Activated effector memory CD4-positive, alpha-beta T cell treated with Interleukin-2 at 50 U/mL for 16 hours (primary cell): ENCODE results near the gene SLC9A7.
A peak's percentile ranks its signal among the peaks of the same experiment; 100 is the strongest.

Experiments used
- DNase-seq: peaks from one replicate; pipeline ENCODE4 v3.0.0-alpha.2; 2020

SLC9A7 gene

GRCh38 chrX:46642145-46642544 is 116.8 kb downstream of the SLC9A7 start:
- no peak for DNase-seq

- no peak for DNase-seq
Observed at GRCh38 chrX:46637938-46638337, 121.0 kb downstream of the SLC9A7 start.

DNA sequence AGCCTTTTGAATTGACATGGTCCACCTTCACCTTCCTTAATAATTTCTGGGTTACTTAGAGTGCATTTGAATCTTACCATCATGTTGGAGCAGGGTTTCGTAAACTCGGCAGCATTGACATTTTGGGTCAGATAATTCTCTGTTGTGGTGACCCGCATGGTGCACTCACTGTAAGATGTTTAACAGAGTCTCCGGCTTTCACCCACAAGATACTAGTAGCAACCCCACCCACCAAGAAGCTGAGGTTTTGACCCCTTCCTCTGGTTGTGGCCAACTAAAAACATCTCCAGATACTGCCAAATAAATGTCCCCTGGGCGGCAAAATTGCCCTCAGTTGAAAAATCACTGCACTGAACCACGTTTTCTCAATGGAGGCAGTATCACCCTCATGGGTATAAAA is 122.7 kb downstream of the SLC9A7 start:
- DNase-seq, result no peak

DNA sequence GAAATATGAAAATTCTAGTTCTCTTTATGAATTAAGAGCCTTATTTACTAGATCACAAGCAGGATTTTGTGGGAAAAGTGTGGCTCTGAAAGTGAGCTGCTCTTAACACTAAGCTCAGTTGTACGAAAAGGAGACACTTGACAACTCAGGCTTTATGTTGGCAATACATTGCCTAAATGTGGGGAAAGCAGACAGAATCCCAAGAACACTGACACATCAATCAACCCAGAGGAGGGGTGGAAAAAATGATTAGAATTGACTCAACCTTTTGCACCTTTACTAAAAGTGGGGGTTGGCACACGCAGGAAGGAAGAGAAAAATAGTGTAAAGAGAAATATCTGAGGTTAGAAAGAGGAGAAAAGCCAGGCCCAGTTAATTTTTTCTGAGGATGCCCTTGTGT is 123.7 kb downstream of the SLC9A7 start:
- no peak for DNase-seq

DNA sequence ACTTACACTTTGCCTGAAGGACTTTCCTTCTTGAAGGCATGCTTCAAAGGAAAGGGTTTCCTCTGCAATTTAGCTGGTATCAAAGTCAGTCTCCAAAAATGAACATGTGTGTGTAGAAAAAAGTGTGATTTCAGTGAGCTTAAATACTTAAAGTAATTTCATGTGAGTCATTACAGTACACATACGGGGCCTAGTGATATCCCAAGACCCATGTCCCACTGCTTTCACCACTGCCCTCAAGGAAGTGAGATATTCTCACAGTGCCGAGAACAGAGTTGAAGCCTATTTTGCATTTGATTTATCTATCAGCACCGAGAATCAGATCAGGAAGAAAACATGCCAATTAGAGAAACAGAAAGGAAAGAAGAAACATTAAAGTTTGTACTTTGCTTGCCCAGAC is 124.3 kb downstream of the SLC9A7 start:
- DNase-seq, result no peak

- no peak for DNase-seq
Observed at GRCh38 chrX:46630141-46630540, 128.8 kb downstream of the SLC9A7 start.

DNA sequence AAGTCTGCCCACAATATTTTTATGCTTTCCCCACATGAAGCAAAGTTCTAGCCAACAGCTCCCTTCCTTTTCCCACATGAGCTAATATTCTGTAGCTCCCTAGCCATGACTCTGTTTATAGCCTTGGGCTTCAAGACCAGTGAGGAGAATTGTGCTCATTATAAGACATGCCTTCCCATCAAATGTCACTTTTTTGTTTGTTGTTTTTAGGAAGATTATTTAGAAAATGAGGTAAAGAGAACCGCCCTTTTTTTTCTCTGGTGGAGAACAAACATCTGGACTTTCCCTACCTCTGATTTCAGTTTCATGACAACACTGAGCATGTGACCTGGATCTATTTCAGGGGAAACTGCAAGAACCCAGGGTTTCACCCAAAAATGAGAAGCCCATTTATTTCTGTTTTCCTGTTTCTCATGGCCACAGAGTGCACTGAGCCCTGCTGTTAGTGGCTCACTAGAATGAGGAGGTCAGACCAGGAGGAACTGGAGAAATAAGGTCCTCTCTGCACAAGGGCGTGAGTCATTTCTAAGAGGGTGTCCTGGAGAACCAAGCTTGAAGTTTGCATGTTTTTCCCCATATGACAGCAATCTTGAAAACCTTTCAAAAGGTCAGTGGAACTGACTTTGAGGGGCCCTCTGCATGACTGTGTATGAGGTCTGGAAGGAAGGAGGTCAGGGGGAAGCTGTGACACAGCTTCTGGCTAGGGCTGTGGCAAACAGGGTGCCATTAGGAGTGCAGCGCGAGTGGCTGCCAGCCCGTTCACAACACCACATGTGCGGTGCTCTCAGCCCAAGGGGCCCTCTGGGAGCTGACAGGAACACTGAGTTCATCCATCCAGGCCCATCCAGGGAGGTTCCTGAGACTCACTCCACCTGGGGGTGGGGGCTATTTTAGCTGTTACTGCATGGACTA is 130.2 kb downstream of the SLC9A7 start:
- DNase-seq, result no peak

DNA sequence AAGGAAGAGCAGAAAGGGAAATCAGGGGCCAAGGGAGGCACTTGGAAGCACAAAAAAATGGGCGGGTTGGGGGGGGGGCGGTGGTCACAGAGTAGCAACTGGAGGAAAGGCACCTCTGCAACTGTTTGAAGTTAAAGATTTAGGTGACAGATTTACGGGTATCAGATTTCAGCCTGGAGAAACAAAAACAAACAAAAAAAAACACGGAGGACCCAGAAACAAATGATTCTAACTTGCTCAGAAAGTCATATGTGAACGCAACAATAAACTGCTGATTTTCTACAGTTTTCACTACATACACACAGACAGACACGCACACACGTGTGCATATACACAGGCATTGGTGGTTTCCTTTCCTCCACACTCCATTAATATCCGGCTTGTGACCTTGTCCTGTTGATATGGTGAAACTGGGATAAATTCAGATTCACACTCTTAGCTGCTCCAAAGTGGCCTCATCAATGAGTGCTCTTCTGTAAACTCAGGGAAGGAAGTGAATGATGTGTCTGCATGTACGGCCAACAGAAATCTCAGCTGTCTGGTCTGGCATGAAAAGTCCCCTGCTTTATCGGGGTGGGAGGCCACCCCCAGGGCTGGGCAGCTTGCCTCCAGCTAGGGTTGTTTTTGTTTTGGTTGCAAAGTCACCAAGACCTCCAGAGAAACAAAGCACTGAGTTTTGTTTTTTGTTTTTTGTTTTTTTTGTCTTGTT is 131.1 kb downstream of the SLC9A7 start:
- DNase-seq, result no peak

DNA sequence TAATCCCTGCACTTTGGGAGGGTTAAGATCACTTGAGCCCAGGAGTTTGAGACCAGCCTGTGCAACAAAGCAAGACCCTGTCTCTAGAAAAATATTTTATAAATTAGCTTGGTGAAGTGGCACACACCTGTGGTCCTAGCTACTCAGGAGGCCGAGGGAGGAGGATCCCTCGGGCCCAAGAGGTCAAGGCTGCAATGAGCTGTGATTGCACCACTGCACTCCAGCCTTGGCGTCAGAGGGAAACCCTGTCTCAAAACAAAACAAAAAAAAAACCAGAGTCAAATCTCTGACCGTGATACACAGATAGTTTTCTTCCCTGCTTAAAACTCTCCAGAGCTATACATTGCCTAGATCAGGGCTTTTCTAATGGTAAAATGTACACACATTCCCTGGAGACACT is 131.9 kb downstream of the SLC9A7 start:
- no peak for DNase-seq

DNA sequence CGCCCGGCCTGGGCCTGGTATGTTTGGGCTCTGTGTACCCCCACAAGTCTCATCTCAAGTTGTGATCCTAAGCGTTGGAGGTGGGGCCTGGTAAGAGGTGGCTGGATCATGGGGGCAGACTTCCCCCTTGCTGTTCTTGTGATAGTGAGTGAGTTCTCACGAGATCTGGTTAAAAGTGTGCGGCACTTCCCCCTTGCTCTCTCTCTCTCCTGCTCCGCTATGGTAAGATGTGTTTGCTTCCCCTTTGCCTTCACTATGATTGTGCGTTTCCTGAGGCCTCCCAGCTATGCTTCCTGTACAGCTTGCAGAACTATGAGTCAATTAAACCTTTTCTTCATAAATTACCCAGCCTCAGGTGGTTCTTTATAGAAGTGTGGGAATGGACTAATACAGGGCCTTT is 132.4 kb downstream of the SLC9A7 start:
- no peak for DNase-seq

GRCh38 chrX:46624090-46624786 is 134.7 kb downstream of the SLC9A7 start:
- DNase-seq, result no peak

GRCh38 chrX:46621572-46621971 is 137.3 kb downstream of the SLC9A7 start:
- DNase-seq, result no peak

GRCh38 chrX:46620505-46620904 is 138.4 kb downstream of the SLC9A7 start:
- DNase-seq, result no peak

- DNase-seq, result no peak
Observed at GRCh38 chrX:46618947-46619346, 140.0 kb downstream of the SLC9A7 start.

GRCh38 chrX:46617906-46618305 is 141.0 kb downstream of the SLC9A7 start:
- DNase-seq, result no peak

DNA sequence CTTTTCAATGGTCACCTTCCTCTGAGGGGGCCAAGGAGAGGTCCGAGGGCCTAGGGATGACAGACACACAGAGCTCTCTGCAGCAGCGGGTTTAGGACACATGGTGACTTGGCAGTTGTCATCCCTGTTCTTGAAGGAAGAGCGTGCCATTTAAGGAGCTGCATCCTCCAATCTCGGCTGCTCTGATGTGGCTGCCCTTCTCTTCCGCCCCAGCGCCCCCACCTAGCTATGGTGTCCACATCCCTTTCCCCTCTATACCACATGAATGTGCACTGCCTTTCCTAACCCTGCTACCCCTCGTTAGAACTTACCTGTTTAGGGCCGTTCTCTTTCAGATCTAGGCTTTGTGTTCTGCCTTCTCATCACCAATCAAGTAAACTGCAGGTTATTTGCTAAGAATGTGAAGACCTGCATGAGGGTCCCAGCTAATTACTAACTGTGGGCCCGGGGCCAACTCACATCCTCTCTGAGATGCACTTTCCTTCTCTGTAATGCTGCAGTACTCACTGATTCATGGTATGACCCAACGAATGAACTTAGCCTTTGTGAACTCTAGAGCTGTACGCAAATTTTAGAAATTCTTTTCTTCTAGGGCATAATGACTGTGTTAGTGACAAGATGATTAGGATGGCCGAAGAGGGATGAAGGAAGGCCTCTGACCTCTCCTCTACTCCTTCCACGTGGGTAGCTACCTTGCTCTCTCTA is 147.1 kb downstream of the SLC9A7 start:
- peak; percentile 37 for DNase-seq

DNA sequence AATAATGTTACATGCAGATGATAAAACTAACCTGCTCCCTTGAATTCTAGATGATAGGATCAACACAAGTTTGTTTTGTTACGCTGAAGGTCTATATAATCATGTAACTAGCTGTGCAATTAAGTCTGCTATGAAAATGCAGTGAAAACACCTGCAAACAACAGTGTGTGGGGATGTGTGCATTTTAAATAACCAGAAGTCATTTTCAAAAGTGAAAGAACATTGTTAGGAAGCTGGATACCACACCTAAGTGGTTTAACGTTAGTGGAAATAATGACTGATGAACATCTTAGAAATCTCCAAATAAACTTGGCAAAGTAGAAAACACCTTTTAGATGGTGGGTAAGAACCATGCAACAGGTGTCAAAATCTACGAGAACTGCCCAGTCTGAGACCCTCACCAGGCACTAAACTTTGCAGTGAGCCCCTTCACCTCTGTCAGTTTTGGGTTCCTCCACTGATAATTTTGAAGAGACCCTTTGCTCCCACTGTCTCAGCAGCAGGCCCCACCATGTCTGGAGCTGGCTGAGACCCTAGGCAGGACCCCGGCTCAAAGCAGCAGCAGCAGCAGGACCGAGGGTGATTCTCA is 148.8 kb downstream of the SLC9A7 start:
- no peak for DNase-seq

DNA sequence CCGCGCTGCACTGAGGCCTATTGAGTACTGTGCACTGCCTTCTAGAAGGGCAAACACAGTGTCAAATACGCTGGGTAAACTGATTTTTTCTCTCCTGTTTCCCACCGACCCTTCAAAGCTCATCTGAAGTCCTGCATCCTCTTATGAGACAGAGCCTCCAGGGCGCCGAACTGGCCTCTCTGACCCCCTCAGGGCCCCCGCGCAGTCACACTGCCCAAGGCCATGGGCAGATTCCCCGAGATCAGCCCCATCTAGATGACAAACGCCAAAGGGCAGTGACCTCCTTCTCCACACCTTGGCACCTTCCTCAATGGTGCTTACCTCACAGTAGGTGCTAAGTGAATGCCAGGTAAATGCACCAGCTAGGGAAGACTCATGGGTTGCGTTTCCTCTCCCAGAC is 151.0 kb downstream of the SLC9A7 start:
- DNase-seq, result no peak

GRCh38 chrX:46602468-46603102 is 156.3 kb downstream of the SLC9A7 start:
- no peak for DNase-seq

- DNase-seq, result no peak
Observed at GRCh38 chrX:46601283-46601682, 157.6 kb downstream of the SLC9A7 start.

- no peak for DNase-seq
Observed at GRCh38 chrX:46599051-46599560, 159.8 kb downstream of the SLC9A7 start.

- no peak for DNase-seq
Observed at GRCh38 chrX:46597771-46598170, 161.1 kb downstream of the SLC9A7 start.
